HCT116 (cell line): ENCODE data around the gene FALEC.

Source experiments
- ATF3 ChIP-seq: IDR thresholded peaks from 2 replicates; pipeline ENCODE4 v1.6.1; 2012
- CEBPB ChIP-seq: IDR thresholded peaks from 2 replicates; pipeline ENCODE4 v1.6.1; 2012; ENCODE audit warnings: low read depth
- EZH2 ChIP-seq: fragments of 200-600 bp; sonication (generic); IDR thresholded peaks from 2 replicates; pipeline ENCODE4 v1.6.1; 2017; ENCODE audit warnings: antibody characterized with exemption, mixed run types
- EZH2phosphoT487 ChIP-seq: fragments of 200-600 bp; IDR thresholded peaks from 2 replicates; pipeline ENCODE4 v1.6.1; 2018; ENCODE audit warnings: antibody characterized with exemption, borderline replicate concordance
- FOSL1 ChIP-seq: IDR thresholded peaks from 2 replicates; pipeline ENCODE4 v1.6.1; 2012; ENCODE audit warnings: low read depth
- POLR2A ChIP-seq: IDR thresholded peaks from 2 replicates; pipeline ENCODE4 v1.7.0; 2011; ENCODE audit warnings: borderline replicate concordance; ENCODE audit not compliant: insufficient read depth, insufficient read length; ENCODE audit errors: extremely low read depth
- POLR2AphosphoS5 ChIP-seq: IDR thresholded peaks from 2 replicates; pipeline ENCODE4 v1.6.1; 2011; ENCODE audit warnings: mild to moderate bottlenecking, low read depth, low read length, moderate library complexity
- REST ChIP-seq: IDR thresholded peaks from 2 replicates; pipeline ENCODE4 v1.6.1; 2012; ENCODE audit warnings: low read depth
- SIN3A ChIP-seq: IDR thresholded peaks from 2 replicates; pipeline ENCODE4 v1.6.1; 2012; ENCODE audit warnings: low read depth
- TF ChIP-seq, protein P1 (sequence below), 3 experiments: fragments of 200-600 bp in 1 of 3; sonication (generic) in 1 of 3; IDR thresholded peaks in 2 of 3; conservative IDR thresholded peaks in 1 of 3; 2 replicates each; pipeline ENCODE4 v1.5.1; 2012 to 2017; ENCODE audit warnings: low read depth in 2 of 3, low read length in 2 of 3, antibody characterized with exemption in 1 of 3, borderline replicate concordance in 1 of 3, control low read depth in 1 of 3, mild to moderate bottlenecking in 1 of 3, mixed read lengths in 1 of 3, mixed run types in 1 of 3, moderate library complexity in 1 of 3; ENCODE audit not compliant: insufficient read depth in 1 of 3
- TF ChIP-seq, protein P2 (sequence below): IDR thresholded peaks from 2 replicates; pipeline ENCODE4 v1.6.1; 2012

DNA sequence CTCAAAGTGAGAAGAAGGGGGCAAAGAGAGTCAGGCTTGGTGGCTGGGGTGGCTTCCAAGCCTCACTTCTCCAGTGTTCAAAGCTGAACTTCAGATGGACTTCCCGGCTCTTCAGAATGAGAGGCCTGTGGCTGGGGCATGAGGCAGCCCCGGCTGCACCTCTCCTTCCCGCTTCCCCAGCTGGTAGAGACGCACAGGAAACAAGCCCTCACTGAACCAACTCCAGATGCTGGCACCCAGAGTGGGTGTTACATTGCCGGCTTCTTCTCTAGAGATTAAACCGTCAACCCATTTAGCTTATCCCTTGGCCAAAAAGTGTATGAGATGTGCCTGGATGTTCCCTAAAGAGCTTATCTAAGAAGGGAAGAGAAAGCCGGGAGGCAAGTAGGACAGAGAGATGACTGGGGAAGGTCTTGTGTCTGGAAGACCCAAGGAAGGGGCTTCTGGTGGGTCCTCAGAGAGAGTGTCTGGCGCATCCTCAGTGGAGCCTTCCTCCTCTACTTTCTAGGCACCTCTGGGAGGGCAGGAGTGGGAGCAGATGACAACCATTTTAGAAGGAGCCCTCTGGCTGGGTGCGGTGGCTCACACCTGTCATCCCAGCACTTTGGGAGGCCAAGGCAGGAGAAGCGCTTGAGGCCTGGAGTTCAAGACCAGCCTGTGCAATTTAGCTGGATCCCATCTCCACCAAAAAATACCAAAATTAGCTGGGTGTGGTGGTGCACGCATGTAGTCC, 35.7 kb downstream of the FALEC start:
- TF ChIP-seq, protein P1, sequence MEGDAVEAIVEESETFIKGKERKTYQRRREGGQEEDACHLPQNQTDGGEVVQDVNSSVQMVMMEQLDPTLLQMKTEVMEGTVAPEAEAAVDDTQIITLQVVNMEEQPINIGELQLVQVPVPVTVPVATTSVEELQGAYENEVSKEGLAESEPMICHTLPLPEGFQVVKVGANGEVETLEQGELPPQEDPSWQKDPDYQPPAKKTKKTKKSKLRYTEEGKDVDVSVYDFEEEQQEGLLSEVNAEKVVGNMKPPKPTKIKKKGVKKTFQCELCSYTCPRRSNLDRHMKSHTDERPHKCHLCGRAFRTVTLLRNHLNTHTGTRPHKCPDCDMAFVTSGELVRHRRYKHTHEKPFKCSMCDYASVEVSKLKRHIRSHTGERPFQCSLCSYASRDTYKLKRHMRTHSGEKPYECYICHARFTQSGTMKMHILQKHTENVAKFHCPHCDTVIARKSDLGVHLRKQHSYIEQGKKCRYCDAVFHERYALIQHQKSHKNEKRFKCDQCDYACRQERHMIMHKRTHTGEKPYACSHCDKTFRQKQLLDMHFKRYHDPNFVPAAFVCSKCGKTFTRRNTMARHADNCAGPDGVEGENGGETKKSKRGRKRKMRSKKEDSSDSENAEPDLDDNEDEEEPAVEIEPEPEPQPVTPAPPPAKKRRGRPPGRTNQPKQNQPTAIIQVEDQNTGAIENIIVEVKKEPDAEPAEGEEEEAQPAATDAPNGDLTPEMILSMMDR (IDR thresholded peaks at IDR 0.05 in 2 of 3, conservative IDR thresholded peaks at IDR 0.05 in 1 of 3; ENCODE audit: borderline replicate concordance in 1 of 3, insufficient read depth in 1 of 3, low read depth in 2 of 3, low read length in 2 of 3): no peak
- TF ChIP-seq, protein P2, sequence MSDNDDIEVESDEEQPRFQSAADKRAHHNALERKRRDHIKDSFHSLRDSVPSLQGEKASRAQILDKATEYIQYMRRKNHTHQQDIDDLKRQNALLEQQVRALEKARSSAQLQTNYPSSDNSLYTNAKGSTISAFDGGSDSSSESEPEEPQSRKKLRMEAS: no peak
- no peak for TF ChIP-seq POLR2AphosphoS5
- TF ChIP-seq EZH2phosphoT487: no peak
- TF ChIP-seq EZH2: no peak
- no peak for TF ChIP-seq CEBPB
- TF ChIP-seq REST: no peak
- no peak for TF ChIP-seq FOSL1
- no peak for TF ChIP-seq SIN3A
- TF ChIP-seq ATF3: no peak
- no peak for TF ChIP-seq POLR2A
